ENCODE results near the gene ALOX5. TPM values are rescaled to one million over a fixed set of nuclear protein-coding genes. Genes with fewer than 3 reads are reported as not detected.

ALOX5 gene
- total RNA-seq, 2 donors from 2014 or later = 42.5 to 63.0 TPM

DNA sequence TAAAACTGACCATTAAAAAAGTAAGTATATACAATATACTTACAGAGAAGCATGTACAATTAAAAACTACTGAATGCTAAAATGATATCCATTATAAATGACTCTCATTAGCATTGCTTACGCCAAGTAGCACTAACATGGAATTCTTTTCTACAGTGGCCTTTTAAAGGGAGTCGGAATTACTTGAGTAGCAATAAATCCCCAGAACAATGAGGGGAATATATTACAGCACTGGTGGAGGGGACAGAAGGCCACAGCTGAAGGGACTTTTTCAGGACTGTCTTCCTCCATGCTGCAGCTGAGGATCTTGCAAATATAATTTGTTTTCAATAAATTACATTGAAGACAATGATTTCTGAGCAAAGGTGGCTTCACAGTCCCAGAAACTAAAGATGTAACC is 97.0 kb downstream of the ALOX5 start:
- no peaks in the 10 kb centered on the region for H3K9me3 ChIP-seq
- DNase-seq (no peak), ATAC-seq (no peak)
- H3K36me3 ChIP-seq (replicated peaks in 1 of 2; ENCODE audit: insufficient read depth in 1 of 2, low read depth in 2 of 2) = no peaks in the 10 kb centered on the region
- intact Hi-C loops (cut with DNase I) = loop anchor here (10.0 kb wide), 1 partner anchor 124 kb away; no protein-coding TSS in a partner anchor
- 82 to 85% methylated on average over 2 of the region's 2 CpGs for WGBS, 2 donors
- no peaks in the 10 kb centered on the region for H3K27me3 ChIP-seq
- no peak overlapping the region for H3K4me3 ChIP-seq
- peak overlapping the region in 2 of 4 donors; percentile 19 to 51 for H3K27ac ChIP-seq
- no peak for TF ChIP-seq POLR2A (IDR thresholded peaks at IDR 0.05)
- TF ChIP-seq, protein P1, sequence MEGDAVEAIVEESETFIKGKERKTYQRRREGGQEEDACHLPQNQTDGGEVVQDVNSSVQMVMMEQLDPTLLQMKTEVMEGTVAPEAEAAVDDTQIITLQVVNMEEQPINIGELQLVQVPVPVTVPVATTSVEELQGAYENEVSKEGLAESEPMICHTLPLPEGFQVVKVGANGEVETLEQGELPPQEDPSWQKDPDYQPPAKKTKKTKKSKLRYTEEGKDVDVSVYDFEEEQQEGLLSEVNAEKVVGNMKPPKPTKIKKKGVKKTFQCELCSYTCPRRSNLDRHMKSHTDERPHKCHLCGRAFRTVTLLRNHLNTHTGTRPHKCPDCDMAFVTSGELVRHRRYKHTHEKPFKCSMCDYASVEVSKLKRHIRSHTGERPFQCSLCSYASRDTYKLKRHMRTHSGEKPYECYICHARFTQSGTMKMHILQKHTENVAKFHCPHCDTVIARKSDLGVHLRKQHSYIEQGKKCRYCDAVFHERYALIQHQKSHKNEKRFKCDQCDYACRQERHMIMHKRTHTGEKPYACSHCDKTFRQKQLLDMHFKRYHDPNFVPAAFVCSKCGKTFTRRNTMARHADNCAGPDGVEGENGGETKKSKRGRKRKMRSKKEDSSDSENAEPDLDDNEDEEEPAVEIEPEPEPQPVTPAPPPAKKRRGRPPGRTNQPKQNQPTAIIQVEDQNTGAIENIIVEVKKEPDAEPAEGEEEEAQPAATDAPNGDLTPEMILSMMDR (IDR thresholded peaks at IDR 0.05) = no peak
- peaks cover 34% of the 10 kb centered on the region for H3K4me1 ChIP-seq

GRCh38 chr10:45471531-45472310 is 97.7 kb downstream of the ALOX5 start:
- Histone ChIP-seq H3K36me3 (replicated peaks in 1 of 2; ENCODE audit: insufficient read depth in 1 of 2, low read depth in 2 of 2) (no peaks in the 10 kb centered on the region), H3K4me3 (no peak overlapping the region), H3K9me3 (no peaks in the 10 kb centered on the region), H3K4me1 (peaks cover 30% of the 10 kb centered on the region), H3K27me3 (no peaks in the 10 kb centered on the region), H3K27ac (peak overlapping the region in 2 of 4 donors; percentile 38 to 51)
- no peak for DNase-seq
- TF ChIP-seq, protein P1 (IDR thresholded peaks at IDR 0.05) = no peak
- TF ChIP-seq POLR2A (IDR thresholded peaks at IDR 0.05) = no peak
- 67 to 74% methylated on average over 8 of the region's 8 CpGs for WGBS, 2 donors
- ATAC-seq = no peak
- intact Hi-C loops (cut with DNase I) = loop anchor here (10.0 kb wide), 1 partner anchor 123 kb away; no protein-coding TSS in a partner anchor

GRCh38 chr10:45473126-45473525 is 99.1 kb downstream of the ALOX5 start:
- DNase-seq (peak in 1 of 4 donors; percentile 51), ATAC-seq (no peak)
- Histone ChIP-seq H3K27ac (no peak overlapping the region), H3K4me3 (no peak overlapping the region), H3K4me1 (peaks cover 29% of the 10 kb centered on the region), H3K36me3 (replicated peaks in 1 of 2; ENCODE audit: insufficient read depth in 1 of 2, low read depth in 2 of 2) (no peaks in the 10 kb centered on the region), H3K27me3 (no peaks in the 10 kb centered on the region), H3K9me3 (no peaks in the 10 kb centered on the region)
- WGBS, 2 donors = 43 to 51% methylated on average over 4 of the region's 4 CpGs
- intact Hi-C loops (cut with DNase I) = loop anchor here (10.0 kb wide), 1 partner anchor 122 kb away; no protein-coding TSS in a partner anchor
- TF ChIP-seq, protein P1 (IDR thresholded peaks at IDR 0.05) = no peak
- no peak for TF ChIP-seq POLR2A (IDR thresholded peaks at IDR 0.05)

DNA sequence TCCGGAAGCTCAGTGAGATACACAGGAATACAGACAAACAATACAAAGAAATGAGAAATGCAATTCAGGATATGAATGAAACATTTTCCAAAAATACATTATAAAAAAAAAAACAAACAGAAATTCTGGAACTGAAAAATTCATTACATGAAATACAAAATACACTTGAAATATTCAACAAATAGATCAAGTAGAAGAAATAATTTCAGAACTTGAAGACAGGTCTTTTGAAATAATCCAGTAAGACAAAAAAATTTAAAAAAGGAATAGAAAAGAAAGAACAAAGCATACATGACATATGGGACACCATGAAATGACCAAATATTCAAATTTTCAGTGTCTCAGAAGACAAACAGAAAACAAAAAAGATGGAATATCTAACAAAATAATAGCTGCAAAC is 102.5 kb downstream of the ALOX5 start:
- Histone ChIP-seq H3K4me3 (no peak overlapping the region), H3K27me3 (no peaks in the 10 kb centered on the region), H3K27ac (no peak overlapping the region), H3K9me3 (no peaks in the 10 kb centered on the region), H3K4me1 (peaks cover 13% of the 10 kb centered on the region), H3K36me3 (replicated peaks in 1 of 2; ENCODE audit: insufficient read depth in 1 of 2, low read depth in 2 of 2) (no peaks in the 10 kb centered on the region)
- intact Hi-C loops (cut with DNase I) = loop anchor here (10.0 kb wide), 1 partner anchor 118 kb away; no protein-coding TSS in a partner anchor
- TF ChIP-seq POLR2A (IDR thresholded peaks at IDR 0.05) = no peak
- TF ChIP-seq, protein P1 (IDR thresholded peaks at IDR 0.05) = no peak
- no peak for ATAC-seq
- 90 to 95% methylated on average over 1 of the region's 1 CpG for WGBS, 2 donors
- DNase-seq = no peak

All from body of pancreas (tissue), 4 donors.